KOPT-K1 (cell line): Measurements from ENCODE around the gene SAMD8.
A peak's percentile ranks its signal among the peaks of the same experiment; 100 is the strongest.

Experiments
- H3K27ac ChIP-seq: fragments of 200-600 bp; sonication (generic); 2 replicates; pipeline ENCODE4 v1.5.1; 2016; ENCODE audit warnings: antibody characterized with exemption, mild to moderate bottlenecking, low read depth, low read length; ENCODE audit not compliant: poor library complexity, severe bottlenecking
- H3K36me3 ChIP-seq: fragments of 200-600 bp; sonication (generic); 2 replicates; pipeline ENCODE4 v1.5.1; 2017; ENCODE audit warnings: antibody characterized with exemption, mild to moderate bottlenecking, low read length, moderate library complexity; ENCODE audit not compliant: insufficient read depth
- H3K9me3 ChIP-seq: fragments of 200-600 bp; sonication (generic); 2 replicates; pipeline ENCODE4 v1.5.1; 2017; ENCODE audit warnings: antibody characterized with exemption, low read length, mild to moderate bottlenecking; ENCODE audit not compliant: insufficient read depth, poor library complexity, severe bottlenecking

Gene SAMD8

DNA sequence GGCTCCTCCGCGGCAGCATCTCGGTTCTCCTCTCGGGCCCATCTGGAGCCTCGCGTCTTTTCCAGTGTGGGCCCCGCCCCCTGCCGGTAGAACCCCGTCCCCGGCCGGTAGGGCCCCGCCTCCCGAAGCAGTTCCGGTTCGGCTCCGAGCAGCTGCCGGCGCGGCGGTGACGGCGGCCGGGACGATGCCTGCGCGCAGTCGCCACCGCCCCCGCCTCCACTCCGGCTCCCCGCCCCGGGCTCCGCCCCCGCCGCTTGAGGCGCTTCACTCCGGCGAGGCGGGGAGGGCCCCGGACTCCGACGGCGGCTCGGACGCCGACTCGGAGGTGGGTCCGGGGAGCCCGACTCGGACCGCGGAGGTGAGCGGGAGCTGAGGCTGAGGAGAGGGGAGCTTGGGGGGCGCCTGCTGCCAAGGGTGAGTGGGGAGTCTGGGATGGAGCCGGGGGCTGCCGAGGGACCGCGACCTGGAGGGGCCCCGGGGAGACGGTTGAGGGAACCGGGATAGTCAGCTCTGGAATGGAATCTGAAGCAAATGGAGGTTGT is at the start of gene SAMD8:
TSS of gene SAMD8 (plus strand) at position 292 of the 542 bp plus-strand sequence. CDS start 38,873 bp downstream, outside the sequence.
- H3K27ac ChIP-seq, result peak within 1 kb of the TSS; percentile 74
- no peaks in the 10 kb centered on the region for H3K9me3 ChIP-seq
- H3K36me3 ChIP-seq, result no peaks in the 10 kb centered on the region

DNA sequence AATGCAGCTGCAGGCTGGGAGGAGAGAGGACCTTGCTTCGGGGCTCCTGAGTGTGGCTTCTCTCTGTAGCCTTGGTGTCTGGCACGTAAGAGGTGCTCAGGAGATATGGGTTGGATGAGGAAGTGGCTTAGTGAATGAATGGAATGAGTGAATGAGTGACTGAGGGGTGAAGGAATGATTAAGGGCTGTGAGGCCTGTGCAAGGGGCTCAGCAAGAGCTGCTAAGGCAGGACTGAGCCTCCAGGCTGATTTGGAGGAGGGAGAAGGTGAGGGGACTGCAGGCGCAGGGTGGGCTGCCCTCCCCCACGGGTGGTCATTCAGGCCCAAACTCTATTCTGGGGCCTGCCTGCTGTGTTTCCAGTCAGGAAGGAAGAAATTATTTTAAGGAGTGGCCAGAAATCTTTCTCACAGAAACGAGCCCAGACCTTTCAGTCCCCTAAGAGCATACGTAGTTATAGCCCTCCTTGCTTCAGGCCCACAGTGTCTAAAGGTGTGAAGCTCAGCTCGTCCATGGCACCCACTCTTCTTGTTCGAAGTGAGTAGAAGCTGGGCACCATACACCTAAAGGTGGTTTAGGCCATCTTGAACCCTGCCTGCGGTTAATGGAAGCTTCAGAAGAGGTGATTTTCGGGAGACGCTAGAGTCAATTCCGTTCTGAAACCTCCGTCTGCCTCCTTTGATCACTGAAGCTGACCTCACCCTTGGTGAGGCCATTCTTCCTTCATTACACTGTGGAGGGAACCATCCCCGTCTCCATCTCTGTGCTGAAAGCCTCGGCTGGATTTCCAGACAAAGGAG is 49.5 kb upstream of the SAMD8 start:
- Histone ChIP-seq H3K36me3 (no peaks in the 10 kb centered on the region), H3K27ac (no peak overlapping the region), H3K9me3 (no peaks in the 10 kb centered on the region)

DNA sequence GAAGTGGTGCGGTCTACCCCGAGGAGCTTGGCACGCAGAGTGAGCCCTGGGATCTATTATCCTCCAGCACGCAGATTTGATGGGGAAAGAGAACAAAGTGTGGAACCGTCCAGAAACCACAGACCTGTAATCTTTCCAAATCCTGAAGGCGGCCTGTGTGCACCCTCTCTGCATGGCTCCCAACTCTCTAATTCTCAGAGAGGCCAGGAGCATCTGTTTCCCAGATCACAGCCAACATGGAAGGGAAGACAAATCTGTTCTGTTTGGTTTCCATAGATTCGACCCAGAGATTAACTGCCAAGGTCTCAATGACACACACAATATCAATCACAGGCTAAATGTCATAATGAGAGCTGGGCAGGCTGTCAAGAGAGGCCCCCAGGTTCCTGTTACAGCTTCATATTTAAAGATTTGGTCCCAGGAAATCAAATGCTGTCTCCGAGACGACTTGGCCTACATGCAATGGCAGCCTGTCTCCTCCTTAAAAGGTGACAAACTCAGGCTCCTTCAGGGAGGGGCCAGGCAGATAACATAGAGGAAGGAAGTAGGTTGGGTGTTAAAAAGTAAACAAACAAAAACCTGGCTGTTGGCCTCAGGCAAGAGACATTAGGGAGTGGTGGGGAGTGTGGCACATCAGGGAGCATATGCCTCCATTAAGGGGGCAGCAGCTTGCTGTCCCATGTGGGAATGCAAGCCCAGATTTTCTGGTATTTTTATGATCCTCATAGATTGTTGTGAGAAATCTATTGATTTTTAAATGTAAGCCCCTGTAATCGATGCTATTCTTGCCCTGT is 48.8 kb upstream of the SAMD8 start:
- Histone ChIP-seq H3K27ac (no peak overlapping the region), H3K36me3 (no peaks in the 10 kb centered on the region), H3K9me3 (no peaks in the 10 kb centered on the region)

DNA sequence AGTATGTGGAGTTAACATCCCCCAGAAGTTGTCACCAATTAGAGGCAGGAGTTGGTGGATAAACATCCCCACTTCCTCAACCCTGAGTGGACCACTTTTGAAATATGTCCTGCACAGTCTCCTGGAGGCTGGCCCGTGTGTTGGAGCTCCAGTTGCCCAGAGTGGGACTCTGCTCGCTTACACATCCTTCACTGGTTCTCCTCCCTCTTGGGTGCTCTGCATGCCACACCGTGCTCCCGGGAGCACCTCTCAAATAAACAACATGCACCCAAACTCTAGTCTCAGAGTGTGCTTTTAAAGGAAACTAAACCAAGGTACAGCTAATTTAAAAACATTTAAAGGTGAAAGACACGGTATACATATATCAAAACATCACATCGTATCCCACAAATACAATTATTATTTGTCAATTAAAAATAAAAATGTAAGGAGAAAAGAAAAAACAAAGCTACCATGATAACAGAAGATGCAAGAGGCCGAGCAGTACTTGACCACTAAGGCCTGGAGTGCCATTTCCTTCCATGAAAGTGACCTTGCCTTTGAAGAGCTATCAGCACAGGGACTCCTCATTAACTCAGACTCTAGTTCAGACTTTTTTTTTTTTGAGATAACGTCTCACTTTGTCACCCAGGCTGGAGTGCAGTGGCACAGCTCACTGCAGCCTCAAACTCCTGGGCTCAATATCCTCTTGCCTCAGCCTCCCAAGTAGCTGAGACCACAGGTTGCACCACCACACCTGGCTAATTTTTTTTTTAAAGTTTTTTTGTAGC is 47.8 kb upstream of the SAMD8 start:
- Histone ChIP-seq H3K9me3 (no peaks in the 10 kb centered on the region), H3K27ac (no peak overlapping the region), H3K36me3 (no peaks in the 10 kb centered on the region)

DNA sequence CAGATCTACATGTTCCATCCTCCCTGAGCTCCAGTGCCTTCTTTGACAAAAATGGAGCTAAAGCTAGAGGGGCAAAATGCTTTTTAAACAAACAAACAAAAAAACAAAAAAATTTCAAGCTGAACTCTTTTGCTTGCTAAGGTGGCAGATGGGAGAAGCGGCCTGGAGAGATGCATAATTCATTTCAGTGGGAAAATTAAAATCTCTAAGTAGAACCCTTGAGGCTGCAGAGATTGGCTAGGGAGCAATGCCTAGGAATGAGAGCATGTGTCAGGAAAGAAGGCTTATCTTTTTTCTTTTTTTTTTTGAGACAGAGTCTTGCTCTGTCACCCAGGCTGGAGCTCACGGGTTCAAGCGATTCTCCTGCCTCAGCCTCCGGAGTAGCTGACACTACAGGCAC is 46.4 kb upstream of the SAMD8 start:
- Histone ChIP-seq H3K36me3 (no peaks in the 10 kb centered on the region), H3K27ac (no peak overlapping the region), H3K9me3 (no peaks in the 10 kb centered on the region)

DNA sequence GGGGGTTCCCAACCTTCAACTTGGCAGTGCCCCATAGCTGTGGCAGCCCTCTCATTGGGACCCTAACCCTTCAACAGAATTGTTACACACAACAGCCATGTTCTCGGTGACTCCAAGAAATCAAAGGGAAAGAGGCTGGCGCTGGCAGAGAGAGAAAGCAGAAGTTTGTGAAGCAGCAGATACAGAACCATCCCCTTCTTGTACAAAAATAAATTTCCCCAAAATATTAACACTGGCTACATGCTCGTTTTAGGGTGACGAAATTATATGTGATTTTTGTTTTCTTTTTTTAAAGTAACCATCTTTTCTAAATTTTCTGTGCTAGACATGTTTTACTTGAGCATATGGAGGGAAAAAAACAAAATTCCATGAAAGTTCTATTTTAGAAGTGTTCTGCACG is 45.2 kb upstream of the SAMD8 start:
- H3K36me3 ChIP-seq, result no peaks in the 10 kb centered on the region
- no peak overlapping the region for H3K27ac ChIP-seq
- no peaks in the 10 kb centered on the region for H3K9me3 ChIP-seq

DNA sequence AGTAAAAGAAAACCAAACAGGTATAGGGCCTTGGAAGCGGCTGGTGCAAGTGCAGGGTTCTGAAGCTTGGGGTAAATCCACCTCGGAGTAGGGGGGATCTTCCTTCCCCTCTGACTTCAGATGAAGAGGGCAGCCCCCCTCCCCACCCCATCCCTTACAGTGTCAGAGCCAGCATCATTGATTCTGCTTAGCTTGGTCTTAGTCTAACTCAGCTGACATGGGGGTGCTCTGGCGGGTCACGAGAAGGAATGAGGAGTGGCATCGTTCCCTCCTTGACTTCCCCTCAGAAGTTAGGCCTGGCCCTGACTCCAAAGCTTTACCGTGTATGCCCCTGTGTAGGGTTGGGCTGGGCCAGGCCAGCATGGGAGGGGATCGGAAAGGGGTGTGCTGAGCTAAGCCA is 44.2 kb upstream of the SAMD8 start:
- H3K27ac ChIP-seq, result no peak overlapping the region
- H3K36me3 ChIP-seq, result no peaks in the 10 kb centered on the region
- H3K9me3 ChIP-seq, result no peaks in the 10 kb centered on the region

DNA sequence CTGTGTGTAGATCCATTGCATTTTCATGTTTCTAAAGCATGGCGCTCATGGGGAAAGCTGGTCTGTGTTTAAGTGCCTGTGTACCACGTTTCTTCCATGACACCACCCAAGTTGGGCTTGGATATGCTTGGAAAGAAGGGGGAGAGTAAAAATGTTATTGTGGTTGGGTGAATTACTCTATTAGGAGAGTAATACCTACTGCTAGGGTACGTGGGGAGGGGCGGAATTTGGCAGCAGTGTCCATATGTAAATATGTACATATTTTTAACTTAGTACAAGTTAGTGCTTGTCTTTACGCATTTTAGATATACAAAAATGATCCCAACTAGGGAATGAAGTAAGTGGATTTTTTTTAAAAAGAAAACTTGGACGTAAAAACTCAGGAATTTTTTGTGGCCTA is 42.9 kb upstream of the SAMD8 start:
- Histone ChIP-seq H3K36me3 (no peaks in the 10 kb centered on the region), H3K27ac (no peak overlapping the region), H3K9me3 (no peaks in the 10 kb centered on the region)

DNA sequence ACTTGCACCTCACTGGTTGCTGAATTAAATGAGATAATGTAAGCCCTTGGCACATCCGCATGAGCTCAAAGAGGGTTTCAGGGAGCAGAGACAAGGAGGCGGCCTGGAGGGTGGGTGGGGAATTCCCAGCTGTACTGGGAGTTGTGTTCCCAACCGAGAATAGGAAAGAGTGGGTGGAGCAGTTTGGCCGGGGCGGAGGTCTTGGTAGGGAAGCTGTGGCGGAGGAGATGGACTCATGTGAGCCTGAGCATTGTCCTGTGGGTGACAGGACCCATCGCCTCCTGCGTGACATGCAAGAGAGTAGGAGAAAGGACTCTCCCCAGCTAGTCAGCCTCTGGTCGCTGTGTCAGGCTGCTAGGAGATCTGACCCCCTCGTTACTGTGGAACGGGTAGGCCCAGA is 41.0 kb upstream of the SAMD8 start:
- H3K9me3 ChIP-seq, result no peaks in the 10 kb centered on the region
- H3K36me3 ChIP-seq, result no peaks in the 10 kb centered on the region
- no peak overlapping the region for H3K27ac ChIP-seq

DNA sequence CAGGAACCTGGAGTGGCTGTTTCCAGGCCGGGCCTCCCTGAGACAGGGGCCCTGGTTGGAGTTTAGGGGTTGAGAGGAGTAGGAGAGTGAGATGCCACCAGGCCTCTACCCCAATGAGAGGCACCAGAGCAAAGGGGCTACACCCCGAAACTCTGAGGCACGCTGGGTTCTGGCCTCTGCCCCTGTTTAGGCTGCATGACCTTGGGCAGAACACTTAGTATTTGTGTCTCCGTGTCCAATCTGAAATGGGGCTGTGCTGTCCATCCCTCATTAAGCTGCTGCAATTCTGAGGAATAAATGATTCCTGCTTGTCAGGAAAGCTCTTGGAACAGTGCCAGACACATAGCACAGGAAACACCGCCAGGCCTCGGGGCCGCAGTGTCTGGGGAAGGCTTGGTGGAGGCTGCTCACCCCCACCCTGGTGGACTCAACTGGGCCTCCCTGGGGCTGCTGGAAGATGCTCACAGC is 40.5 kb upstream of the SAMD8 start:
- no peak overlapping the region for H3K27ac ChIP-seq
- H3K36me3 ChIP-seq, result no peaks in the 10 kb centered on the region
- no peaks in the 10 kb centered on the region for H3K9me3 ChIP-seq

DNA sequence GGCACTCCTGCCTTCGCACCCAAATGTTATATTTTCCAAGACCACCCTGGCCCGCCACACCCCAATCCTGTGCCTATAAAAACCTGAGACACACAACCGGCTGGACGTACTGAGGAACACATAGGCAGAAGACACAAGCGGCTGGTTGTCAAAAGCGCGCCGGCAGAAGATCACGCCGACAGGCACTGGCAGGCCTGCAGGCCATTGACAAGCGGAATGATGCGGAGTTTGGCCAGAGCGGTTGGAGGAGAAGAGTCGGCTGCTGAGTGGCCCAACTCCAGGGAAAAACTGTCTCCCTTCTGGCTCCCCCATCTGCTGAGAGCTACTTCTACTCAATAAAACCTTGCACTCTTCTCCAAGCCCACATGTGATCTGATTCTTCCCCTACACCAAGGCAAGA is 39.7 kb upstream of the SAMD8 start:
- Histone ChIP-seq H3K9me3 (no peaks in the 10 kb centered on the region), H3K36me3 (no peaks in the 10 kb centered on the region), H3K27ac (no peak overlapping the region)

DNA sequence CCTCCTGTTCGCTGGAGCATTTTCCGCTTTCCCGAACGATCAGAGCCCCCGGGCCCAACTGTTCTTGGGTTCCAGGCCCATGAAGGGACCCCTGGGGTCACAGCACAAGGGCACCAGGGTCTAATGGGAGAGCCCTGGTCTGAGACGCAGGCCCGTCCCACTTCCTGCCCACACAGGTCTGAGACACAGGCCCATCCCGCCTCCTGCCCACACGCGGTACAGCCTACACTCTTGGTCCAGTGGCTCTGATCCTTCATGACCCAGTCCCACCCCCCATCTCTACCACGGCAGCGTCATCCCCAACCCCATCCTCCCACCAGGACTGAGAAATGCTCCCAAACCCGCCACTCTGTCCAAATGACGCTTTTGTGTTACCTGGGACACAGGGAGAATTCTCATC is 38.7 kb upstream of the SAMD8 start:
- H3K27ac ChIP-seq, result no peak overlapping the region
- no peaks in the 10 kb centered on the region for H3K9me3 ChIP-seq
- no peaks in the 10 kb centered on the region for H3K36me3 ChIP-seq

DNA sequence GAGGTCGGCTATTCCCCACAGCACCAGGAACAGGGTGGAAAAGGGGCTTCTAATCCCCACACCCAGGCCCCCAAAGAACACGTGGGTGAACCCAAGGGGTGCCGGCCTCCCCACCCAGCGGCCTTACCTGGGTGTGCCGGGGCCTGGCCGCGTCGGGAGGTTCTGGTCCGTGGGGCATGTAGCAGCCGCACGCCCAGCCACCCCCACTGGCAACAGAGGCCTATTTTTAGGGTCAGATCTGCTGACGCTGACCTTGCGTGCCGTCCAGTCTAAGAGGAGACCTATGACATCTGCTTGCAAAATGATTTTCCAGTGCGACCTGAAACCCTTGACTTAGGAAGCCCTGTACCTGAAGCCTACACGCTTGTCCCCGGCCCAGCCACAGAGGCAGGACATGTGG is 38.0 kb upstream of the SAMD8 start:
- H3K9me3 ChIP-seq, result no peaks in the 10 kb centered on the region
- no peaks in the 10 kb centered on the region for H3K36me3 ChIP-seq
- no peak overlapping the region for H3K27ac ChIP-seq

DNA sequence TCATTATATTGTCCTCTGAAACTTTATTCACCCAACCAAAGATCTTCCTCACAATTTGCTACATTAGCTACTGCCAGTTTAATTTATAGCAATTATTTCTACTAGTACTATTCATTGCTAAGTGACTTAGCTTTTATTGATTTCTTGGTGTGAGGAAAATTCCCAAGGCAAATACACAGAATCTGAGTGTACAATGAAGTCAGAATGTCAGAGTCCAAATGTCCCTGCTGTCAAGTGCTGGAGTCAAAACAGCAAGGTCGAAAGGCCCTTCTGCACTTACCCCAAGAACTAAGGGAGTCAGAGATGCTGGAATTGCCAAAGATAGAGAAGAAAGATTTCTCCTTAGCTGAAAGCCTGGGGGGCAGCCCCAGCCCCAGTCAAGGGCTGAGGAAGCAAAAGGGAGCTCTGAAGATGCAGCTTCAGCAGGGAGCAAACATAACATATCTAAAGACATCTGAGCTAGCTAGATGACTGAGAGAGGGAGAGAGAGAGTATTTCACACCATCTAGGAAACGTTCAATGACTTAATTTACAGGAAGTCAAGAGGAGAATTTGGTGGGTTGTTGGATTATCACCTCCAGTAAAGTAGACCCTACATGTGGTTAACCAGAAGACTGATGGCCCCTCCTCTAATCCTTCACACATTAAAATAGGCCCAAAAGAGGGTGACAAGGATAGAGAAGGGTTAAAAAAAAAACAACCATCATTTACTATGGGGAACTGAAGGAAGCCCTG is 36.6 kb upstream of the SAMD8 start:
- Histone ChIP-seq H3K27ac (no peak overlapping the region), H3K9me3 (no peaks in the 10 kb centered on the region), H3K36me3 (no peaks in the 10 kb centered on the region)
